OCI-LY7 (cell line): ENCODE results near the gene ABI2. TPM values are rescaled to one million over a fixed set of nuclear protein-coding genes. Genes with fewer than 3 reads are reported as not detected.

Source experiments
- BruUV-seq: library from RNA; stranded (reverse); fragments of 400-500 nt; replicated peaks from 2 replicates; lab custom pipeline; 2021; lab: Mats Ljungman, UMichigan
- CTCF ChIA-PET: fragments of 300-600 bp; sonication (Branson Sonifier 250); formaldehyde crosslinking; loops from one replicate; lab custom pipeline; 2022; ENCODE audit warnings: antibody characterized with exemption; ENCODE audit not compliant: unreplicated experiment; lab: Charles Lee
- POLR2A ChIA-PET: fragments of 300-600 bp; sonication (Branson Sonifier 250); formaldehyde crosslinking; loops from one replicate; lab custom pipeline; 2022; ENCODE audit warnings: antibody characterized with exemption; lab: Charles Lee
- DNase-seq: peaks from one replicate; pipeline ENCODE4 v3.0.0-alpha.2; 2015; ENCODE audit warnings: low spot score
- H2AFZ ChIP-seq: fragments of 200-600 bp; sonication (generic), shearing (Covaris generic); 2 replicates; pipeline ENCODE4 v1.6.1; 2014; ENCODE audit warnings: mild to moderate bottlenecking, antibody characterized with exemption, low read length, moderate library complexity
- H3K27ac ChIP-seq: fragments of 200-600 bp; sonication (generic); 2 replicates; pipeline ENCODE4 v1.5.1; 2014; ENCODE audit warnings: mixed run types, low read depth, mild to moderate bottlenecking, moderate library complexity, low read length, inconsistent platforms; ENCODE audit not compliant: poor library complexity, severe bottlenecking
- H3K36me3 ChIP-seq: fragments of 200-600 bp; sonication (generic); 2 replicates; pipeline ENCODE4 v1.6.1; 2014; ENCODE audit warnings: mild to moderate bottlenecking, antibody characterized with exemption, low read length, moderate library complexity, mixed read lengths; ENCODE audit not compliant: insufficient read depth
- H3K4me1 ChIP-seq: fragments of 200-600 bp; sonication (generic); 2 replicates; pipeline ENCODE4 v1.5.1; 2014; ENCODE audit warnings: mild to moderate bottlenecking, low read length; ENCODE audit not compliant: insufficient read depth, poor library complexity, severe bottlenecking
- H3K4me2 ChIP-seq: fragments of 200-600 bp; sonication (generic); 2 replicates; pipeline ENCODE4 v1.6.1; 2014; ENCODE audit warnings: mild to moderate bottlenecking, low read length
- H3K4me3 ChIP-seq: fragments of 200-600 bp; sonication (generic); 2 replicates; pipeline ENCODE4 v1.5.1; 2014; ENCODE audit warnings: mild to moderate bottlenecking, low read depth, low read length; ENCODE audit not compliant: poor library complexity, severe bottlenecking
- H3K79me2 ChIP-seq: fragments of 200-600 bp; sonication (generic); 2 replicates; pipeline ENCODE4 v1.6.1; 2016; ENCODE audit warnings: low read depth, mild to moderate bottlenecking, low read length, moderate library complexity, mixed read lengths; ENCODE audit not compliant: insufficient read depth
- H3K9me2 ChIP-seq: fragments of 200-600 bp; sonication (generic); 2 replicates; pipeline ENCODE4 v1.6.1; 2016; ENCODE audit warnings: mild to moderate bottlenecking, low read length, mixed read lengths; ENCODE audit not compliant: insufficient read depth
- H3K9me3 ChIP-seq: fragments of 200-600 bp; sonication (generic); 2 replicates; pipeline ENCODE4 v1.6.1; 2014; ENCODE audit warnings: mild to moderate bottlenecking, mixed run types, low read length, mixed read lengths
- H4K20me1 ChIP-seq: fragments of 200-600 bp; sonication (generic); 2 replicates; pipeline ENCODE4 v1.6.1; 2014; ENCODE audit warnings: mild to moderate bottlenecking, antibody characterized with exemption, low read length, moderate library complexity, mixed read lengths; ENCODE audit not compliant: insufficient read depth
- CTCF ChIP-seq: fragments of 200-600 bp; sonication (generic); conservative IDR thresholded peaks from 2 replicates; pipeline ENCODE4 v1.5.1; 2014; ENCODE audit warnings: mild to moderate bottlenecking, antibody characterized with exemption, low read length, moderate library complexity, mixed read lengths
- EZH2phosphoT487 ChIP-seq: fragments of 200-600 bp; sonication (generic); IDR thresholded peaks from 2 replicates; pipeline ENCODE4 v1.6.1; 2018; ENCODE audit warnings: low read depth, borderline replicate concordance, mild to moderate bottlenecking, mixed run types, antibody characterized with exemption, low read length, moderate library complexity, mixed read lengths
- intact Hi-C: fragments of 100-400 bp; cut with micrococcal nuclease; formaldehyde crosslinking; loops from one replicate; pipeline ENCODE4 v1.10.0; 2022; ENCODE audit not compliant: unreplicated experiment
- total RNA-seq, 2 experiments: library from RNA; depleted of rRNA in 1 of 2; stranded (reverse); fragments of >200 nt in 1 of 2; shearing (Covaris generic) in 1 of 2; gene quantifications; 2 replicates each; pipeline ENCODE4 v1.2.3, GENCODE V29; 2014 to 2022

ABI2 gene
- total RNA-seq, 2 experiments from 2014 or later, result 37.9 to 64.6 TPM

- H3K9me2 ChIP-seq, result no peaks in the 10 kb centered on the region
- H3K4me3 ChIP-seq, result no peak overlapping the region
- TF ChIP-seq CTCF (no peak), EZH2phosphoT487 (no peak)
- H4K20me1 ChIP-seq, result no peaks in the 10 kb centered on the region
- intact Hi-C loops, result no loop called here
- no peak overlapping the region for H3K27ac ChIP-seq
- peaks cover 9% of the 10 kb centered on the region for H3K4me1 ChIP-seq
- H3K79me2 ChIP-seq, result no peaks in the 10 kb centered on the region
- H3K36me3 ChIP-seq, result peaks cover 36% of the 10 kb centered on the region
- no TSS peak for BruUV-seq
- POLR2A ChIA-PET, result interaction anchor here (0.6 to 1.1 kb wide), 3 partner anchors 12 to 224 kb away, joined by 3 to 9 read pairs (median 3); partner anchors contain the start of gene CYP20A1
- H3K4me2 ChIP-seq, result no peak overlapping the region
- no peaks in the 10 kb centered on the region for H3K9me3 ChIP-seq
- DNase-seq, result no peak
- no peak overlapping the region for H2AFZ ChIP-seq
- CTCF ChIA-PET, result no interaction called here
Observed at GRCh38 chr2:203462308-203462707, 134.1 kb downstream of the ABI2 start.

- H3K9me3 ChIP-seq, result no peaks in the 10 kb centered on the region
- TF ChIP-seq CTCF (no peak), EZH2phosphoT487 (no peak)
- H3K4me1 ChIP-seq, result peaks cover 3% of the 10 kb centered on the region
- H3K36me3 ChIP-seq, result peaks cover 26% of the 10 kb centered on the region
- intact Hi-C loops, result no loop called here
- ChIA-PET POLR2A (interaction anchor here (0.6 kb wide), 1 partner anchor 186 kb away, joined by 3 read pairs; no protein-coding TSS in a partner anchor), CTCF (no interaction called here)
- no peak for DNase-seq
- no peaks in the 10 kb centered on the region for H3K79me2 ChIP-seq
- no peak overlapping the region for H3K4me2 ChIP-seq
- no TSS peak for BruUV-seq
- H3K9me2 ChIP-seq, result no peaks in the 10 kb centered on the region
- no peaks in the 10 kb centered on the region for H4K20me1 ChIP-seq
- no peak overlapping the region for H3K27ac ChIP-seq
- H3K4me3 ChIP-seq, result no peak overlapping the region
- H2AFZ ChIP-seq, result no peak overlapping the region
Observed at GRCh38 chr2:203463266-203463678, 135.1 kb downstream of the ABI2 start.

- DNase-seq, result no peak
- CTCF ChIA-PET, result no interaction called here
- Histone ChIP-seq H4K20me1 (no peaks in the 10 kb centered on the region), H3K9me2 (no peaks in the 10 kb centered on the region), H3K79me2 (no peaks in the 10 kb centered on the region), H2AFZ (no peak overlapping the region), H3K4me2 (no peak overlapping the region), H3K4me3 (no peak overlapping the region), H3K36me3 (no peaks in the 10 kb centered on the region), H3K9me3 (no peaks in the 10 kb centered on the region), H3K4me1 (no peaks in the 10 kb centered on the region), H3K27ac (no peak overlapping the region)
- TF ChIP-seq EZH2phosphoT487 (no peak), CTCF (no peak)
- POLR2A ChIA-PET, result interaction anchor here (0.7 to 2.5 kb wide), 9 partner anchors 8 to 562 kb away, joined by 3 to 11 read pairs (median 4); partner anchors contain the start of gene CYP20A1
- no TSS peak for BruUV-seq
- intact Hi-C loops, result no loop called here
Observed at GRCh38 chr2:203469546-203469945, 141.4 kb downstream of the ABI2 start.
